GM12878 (cell line): ENCODE measurements around the gene SIK2. TPM values are rescaled to one million over a fixed set of nuclear protein-coding genes. Genes with fewer than 3 reads are reported as not detected.

Experiments used
- ATAC-seq: fragments of 200-7000 bp; cut with Tn5 transposase; 3 replicates; pipeline ENCODE4 v1.9.1; 2020; ENCODE audit warnings: mild to moderate bottlenecking, moderate library complexity
- BruUV-seq: library from RNA; stranded (reverse); fragments of 400-500 nt; replicated peaks from 2 replicates; lab custom pipeline; 2021; lab: Mats Ljungman, UMichigan
- CTCF ChIA-PET: fragments of 300-600 bp; sonication (Branson Sonifier 250); formaldehyde crosslinking; extraction: SDS; loops from one replicate; lab custom pipeline; 2021; ENCODE audit warnings: inconsistent platforms; lab: Yijun Ruan, JAX
- POLR2A ChIA-PET: fragments of 350-600 bp; formaldehyde crosslinking; extraction: SDS; loops from one replicate; lab custom pipeline; 2021; ENCODE audit warnings: inconsistent platforms; lab: Charles Lee
- RAD21 ChIA-PET: fragments of 300-600 bp; sonication (Branson Sonifier 250); formaldehyde crosslinking; loops from one replicate; lab custom pipeline; 2023; ENCODE audit warnings: antibody characterized with exemption; ENCODE audit not compliant: unreplicated experiment; lab: Charles Lee
- SMC1A ChIA-PET: fragments of 300-600 bp; sonication (Branson Sonifier 250); formaldehyde crosslinking; loops from one replicate; lab custom pipeline; 2023; ENCODE audit not compliant: unreplicated experiment, uncharacterized antibody; lab: Charles Lee
- DNase-seq: peaks from one replicate; pipeline ENCODE4 v3.0.0-alpha.2; 2011; ENCODE audit warnings: low read depth, low spot score
- FAIRE-seq: peaks from 3 replicates; lab custom pipeline; 2011; peaks lifted over from hg19 to GRCh38; lab: Jason Lieb, UNC
- H2AFZ ChIP-seq: 2 replicates; pipeline ENCODE4 v1.6.0; 2011; ENCODE audit warnings: low read depth, low read length, control low read depth; ENCODE audit not compliant: control insufficient read depth
- H3K27ac ChIP-seq: 2 replicates; pipeline ENCODE4 v1.5.1; 2011; ENCODE audit warnings: control low read depth; ENCODE audit not compliant: control insufficient read depth, insufficient read depth
- H3K27me3 ChIP-seq, 2 experiments: replicated peaks in 1 of 2; 2 replicates each; pipeline versions ENCODE4 v1.6.0 to v1.6.1; 2011; ENCODE audit warnings: low read length in 1 of 2; ENCODE audit not compliant: control insufficient read depth in 2 of 2, insufficient read depth in 2 of 2
- H3K36me3 ChIP-seq, 2 experiments: 2 replicates each; pipeline ENCODE4 v1.5.1; 2011; ENCODE audit warnings: low read length in 1 of 2; ENCODE audit not compliant: control insufficient read depth in 2 of 2, insufficient read depth in 2 of 2
- H3K4me1 ChIP-seq: 2 replicates; pipeline ENCODE4 v1.6.1; 2011; ENCODE audit warnings: mild to moderate bottlenecking, low read length, moderate library complexity, mixed read lengths; ENCODE audit not compliant: control insufficient read depth, insufficient read depth
- H3K4me2 ChIP-seq: 2 replicates; pipeline ENCODE4 v1.6.0; 2011; ENCODE audit warnings: control low read depth; ENCODE audit not compliant: control insufficient read depth, insufficient read depth
- H3K4me3 ChIP-seq: fragments of 200-600 bp; sonication (generic); 2 replicates; pipeline ENCODE4 v1.5.1; 2016
- H3K79me2 ChIP-seq: 2 replicates; pipeline ENCODE4 v1.6.0; 2011; ENCODE audit warnings: low read length; ENCODE audit not compliant: control insufficient read depth, insufficient read depth
- H3K9ac ChIP-seq: 2 replicates; pipeline ENCODE4 v1.8.0; 2011; ENCODE audit warnings: low read length, control low read depth, mixed read lengths; ENCODE audit not compliant: control insufficient read depth, insufficient read depth
- H3K9me3 ChIP-seq: replicated peaks from 3 replicates; pipeline ENCODE4 v1.5.1; 2011; ENCODE audit warnings: mild to moderate bottlenecking, low read length; ENCODE audit not compliant: control insufficient read depth, insufficient read depth
- H4K20me1 ChIP-seq: 2 replicates; pipeline ENCODE4 v1.6.0; 2011; ENCODE audit not compliant: control insufficient read depth, insufficient read depth
- CBFB ChIP-seq: IDR thresholded peaks from 2 replicates; pipeline ENCODE4 v1.6.1; 2016; ENCODE audit warnings: antibody characterized with exemption, low read depth
- ESRRA ChIP-seq: IDR thresholded peaks from 2 replicates; pipeline ENCODE4 v1.6.1; 2012; ENCODE audit warnings: mild to moderate bottlenecking, low read length, improper control_type of control experiment
- MTA3 ChIP-seq: IDR thresholded peaks from 2 replicates; pipeline ENCODE4 v1.6.1; 2012; ENCODE audit warnings: low read length, inconsistent platforms, borderline replicate concordance
- POLR2AphosphoS2 ChIP-seq: IDR thresholded peaks from 2 replicates; pipeline ENCODE4 v1.6.1; 2011; ENCODE audit warnings: low read depth, mild to moderate bottlenecking, low read length, improper control_type of control experiment, moderate library complexity
- RBBP5 ChIP-seq: fragments of 200-600 bp; sonication (generic); conservative IDR thresholded peaks from 2 replicates; pipeline ENCODE4 v1.6.1; 2016
- RUNX3 ChIP-seq: IDR thresholded peaks from 2 replicates; pipeline ENCODE4 v1.6.1; 2012; ENCODE audit warnings: low read length, inconsistent platforms
- STAT1 ChIP-seq: fragments of 450-650 bp; conservative IDR thresholded peaks from 2 replicates; pipeline ENCODE4 v1.6.1; 2014; ENCODE audit warnings: antibody characterized with exemption, mild to moderate bottlenecking
- USF1 ChIP-seq: IDR thresholded peaks from 2 replicates; pipeline ENCODE4 v1.6.1; 2011; ENCODE audit warnings: borderline replicate concordance, low read depth, mild to moderate bottlenecking, moderate library complexity, mixed read lengths, low read length; ENCODE audit not compliant: insufficient read depth; ENCODE audit errors: extremely low read length
- ZNF274 ChIP-seq: IDR thresholded peaks from one replicate; pipeline ENCODE4 v1.8.0; 2011; ENCODE audit not compliant: insufficient read length, insufficient read depth
- WGBS: methylation state at CpG from one replicate; pipeline ENCODE4 v1.1.6; 2016; ENCODE audit warnings: low lambda C conversion rate; ENCODE audit not compliant: insufficient replicate concordance, insufficient coverage; ENCODE audit errors: missing lambda C conversion rate; 5-methylcytosine and 5-hydroxymethylcytosine counted together
- in situ Hi-C: fragments of 300-500 bp; cut with MboI; formaldehyde crosslinking; loops from 9 replicates; pipeline ENCODE4 v1.14.3; 2018; ENCODE audit warnings: mixed read lengths
- intact Hi-C: fragments of 100-400 bp; cut with micrococcal nuclease; formaldehyde crosslinking; loops from one replicate; pipeline ENCODE4 v1.14.2; 2022; ENCODE audit not compliant: unreplicated experiment
- polyA plus RNA-seq, 11 experiments: library from polyadenylated mRNA; depleted of rRNA in 4 of 11; unstranded in 6 of 11; stranded (reverse) in 5 of 11; fragments of >200 nt; fragmentation: Nextera tagmentation in 4 of 11; fragmentation: Illumina TruSeq in 1 of 11; extraction: Ambion mirVana in 4 of 11; extraction: Trizol in 1 of 11; gene quantifications; 1 replicate in 1 of 11; 2 replicates in 10 of 11; pipeline versions ENCODE4 v1.2.1 to v1.2.3, GENCODE V29; 2011 to 2016; ENCODE audit warnings: inconsistent platforms in 2 of 11, missing spikeins in 2 of 11, low read depth in 1 of 11
- total RNA-seq, 4 experiments: library from RNA; depleted of rRNA in 3 of 4; stranded (reverse); fragments of >200 nt in 3 of 4; fragmentation: Illumina TruSeq in 1 of 4; extraction: Trizol in 1 of 4; gene quantifications; 2 replicates each; pipeline versions ENCODE4 v1.2.1 to v1.2.3, GENCODE V29; 2013 to 2021

Gene SIK2
- total and polyA plus RNA-seq, 10 of the 15 experiments (the other 5 are each of a cell fraction or from before 2014, with no cell fraction given) = 0.97 to 14.2 (median 4.5) TPM

GRCh38 chr11:111735262-111736116 is 133.2 kb downstream of the SIK2 start:
- BruUV-seq = no TSS peak
- Histone ChIP-seq H3K36me3 (peaks cover 5 to 13% of the 10 kb centered on the region in 2 experiments), H3K4me2 (no peak overlapping the region), H3K79me2 (no peaks in the 10 kb centered on the region), H3K9me3 (no peaks in the 10 kb centered on the region), H3K4me3 (no peak overlapping the region), H3K4me1 (no peaks in the 10 kb centered on the region), H3K9ac (no peak overlapping the region), H3K27me3 (no peaks in the 10 kb centered on the region), H3K27ac (no peak overlapping the region), H4K20me1 (no peaks in the 10 kb centered on the region; the same call in 1 of the 2 replicates), H2AFZ (no peak overlapping the region)
- ATAC-seq = no peak
- CTCF ChIA-PET = no interaction called here
- POLR2A ChIA-PET = interaction anchor here (1.1 kb wide), 1 partner anchor 15 kb away, joined by 3 read pairs; no protein-coding TSS in a partner anchor
- SMC1A ChIA-PET = interaction anchor here (0.6 to 1.1 kb wide), 2 partner anchors 18 to 106 kb away, joined by 3 to 4 read pairs; no protein-coding TSS in a partner anchor
- RAD21 ChIA-PET = no interaction called here
- WGBS = 94% methylated on average over 19 of the region's 19 CpGs
- no peak for DNase-seq
- in situ Hi-C loops = no loop called here
- TF ChIP-seq USF1 (no peak), RBBP5 (no peak), POLR2AphosphoS2 (peak; percentile 60), RUNX3 (no peak), CBFB (no peak), ESRRA (no peak), ZNF274 (no peak), MTA3 (0 out of 2 replicates have a peak, but pooled peaks have one; percentile 13), STAT1 (no peak)
- FAIRE-seq = no peak
- intact Hi-C loops = no loop called here
